ENCODE data around the gene SUN5.

Gene SUN5

DNA sequence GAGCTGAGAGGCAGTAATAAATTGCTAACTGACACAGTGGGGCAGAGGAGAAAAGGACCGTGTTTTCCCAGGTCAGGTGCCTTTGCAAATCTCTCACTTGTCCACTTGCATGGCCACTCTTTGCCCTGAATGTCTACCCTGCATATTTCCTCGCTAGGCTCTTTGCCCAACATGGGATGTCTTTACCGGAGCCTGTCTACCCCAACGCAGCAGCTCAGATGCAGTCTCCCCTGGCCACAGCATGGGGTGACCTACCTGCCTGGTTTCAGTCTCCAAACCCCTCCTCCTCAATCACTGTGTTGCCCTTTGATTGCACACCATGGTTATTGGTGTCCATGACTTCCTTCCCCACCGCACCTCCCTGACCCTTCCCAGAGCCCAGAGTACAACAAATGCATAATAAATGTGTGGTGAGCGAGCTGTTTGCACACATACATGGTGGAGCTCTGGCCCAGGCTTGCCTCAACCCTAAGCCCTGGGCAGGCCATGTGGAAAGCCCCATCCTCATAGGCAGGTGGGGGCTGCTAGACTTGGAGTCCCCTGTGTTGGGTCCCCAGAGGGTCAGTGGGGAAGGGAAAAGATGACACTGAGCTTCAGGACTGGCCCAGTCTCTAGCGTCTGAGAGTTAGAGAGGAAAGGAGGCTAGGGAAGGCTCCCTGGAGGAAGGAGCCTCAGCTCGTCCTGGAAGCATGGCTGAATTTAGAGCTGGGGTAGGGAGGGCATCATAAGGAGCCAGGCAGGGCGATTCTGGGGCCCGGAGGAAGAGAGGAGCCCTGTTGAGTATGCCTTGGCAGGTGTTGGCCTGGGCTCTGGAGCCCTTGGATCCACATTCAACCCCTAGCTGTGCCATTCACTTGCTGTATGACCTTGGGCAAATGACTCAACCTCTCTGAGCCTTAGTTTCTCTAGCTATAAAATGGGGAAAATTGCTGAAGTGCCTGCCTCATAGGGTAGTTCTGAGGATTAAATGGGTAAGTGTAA lies 22.8 kb upstream of the SUN5 start:
- DNase-seq, result no peak

- DNase-seq, result no peak
Observed at GRCh38 chr20:33026072-33026778, 22.0 kb upstream of the SUN5 start.

GRCh38 chr20:33025318-33025876 lies 21.2 kb upstream of the SUN5 start:
- no peak for DNase-seq

- no peak for DNase-seq
Observed at GRCh38 chr20:33024609-33025317, 20.5 kb upstream of the SUN5 start.

- no peak for DNase-seq
Observed at GRCh38 chr20:33024243-33024560, 20.0 kb upstream of the SUN5 start.

GRCh38 chr20:33023439-33024242 lies 19.4 kb upstream of the SUN5 start:
- no peak for DNase-seq

GRCh38 chr20:33022694-33023438 lies 18.6 kb upstream of the SUN5 start:
- no peak for DNase-seq

GRCh38 chr20:33022289-33022688 lies 18.1 kb upstream of the SUN5 start:
- DNase-seq, result no peak

DNA sequence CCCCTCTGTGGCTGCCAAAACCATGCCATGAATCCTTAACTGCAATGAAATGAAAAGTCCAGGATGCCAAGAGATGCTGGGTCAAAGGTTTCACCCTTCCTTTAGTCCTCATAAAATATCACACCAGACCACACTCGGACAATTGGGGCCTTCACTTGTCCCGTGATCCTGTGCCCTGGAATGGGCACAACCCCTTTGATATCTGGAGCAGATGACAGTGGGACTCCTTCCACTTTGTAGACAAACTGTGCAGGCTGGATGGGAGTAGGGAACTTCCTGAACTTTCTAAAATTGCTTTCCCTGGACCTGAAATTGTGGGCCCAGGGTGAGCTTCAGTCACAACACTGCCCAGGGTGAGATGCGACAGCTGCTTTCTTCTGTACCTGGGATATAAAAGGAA lies 17.6 kb upstream of the SUN5 start:
- no peak for DNase-seq

DNA sequence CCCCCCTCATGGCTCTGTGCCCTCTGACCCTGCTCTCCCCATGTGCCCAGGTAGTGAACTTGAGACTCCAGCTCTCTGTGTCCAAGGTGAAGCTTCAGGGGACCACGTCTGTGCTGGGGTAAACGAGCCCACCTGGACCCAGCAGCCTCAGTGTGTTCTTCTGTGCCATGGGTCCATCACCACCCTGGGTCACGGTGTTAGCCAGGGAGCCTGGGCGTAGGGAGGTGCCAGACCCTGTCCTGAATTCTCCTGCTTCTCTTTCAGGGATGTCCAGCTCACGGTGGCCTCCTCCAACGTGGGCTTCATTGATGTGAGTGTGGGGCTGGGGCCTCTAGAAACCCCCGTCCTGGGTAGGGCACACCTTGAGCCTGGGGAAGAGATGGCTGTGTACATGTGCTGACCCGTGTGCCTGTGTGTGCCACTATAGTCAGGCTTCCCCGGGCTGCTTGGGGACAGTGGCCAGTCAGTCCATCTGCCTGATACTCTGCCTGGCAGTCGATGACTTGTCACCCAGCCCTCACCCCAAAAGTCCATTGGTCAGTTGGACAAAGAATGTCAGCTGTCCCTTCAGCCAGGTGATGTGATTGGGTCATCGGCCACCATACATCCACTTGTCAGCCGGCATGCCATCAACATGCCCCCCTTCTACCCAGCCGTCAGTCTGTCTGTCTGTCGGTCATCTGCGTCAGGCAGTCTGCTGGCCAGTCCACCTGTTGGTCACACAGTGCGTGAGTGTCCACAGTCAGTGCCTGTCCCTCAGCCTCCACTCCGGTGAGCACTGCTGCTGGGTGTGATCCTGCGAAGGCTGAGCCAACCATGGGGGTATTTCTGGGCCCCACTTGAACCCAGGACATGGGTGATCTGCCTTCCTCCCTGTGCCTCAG lies 16.3 kb upstream of the SUN5 start:
- no peak for DNase-seq

GRCh38 chr20:33019465-33020277 lies 15.4 kb upstream of the SUN5 start:
- no peak for DNase-seq

GRCh38 chr20:33018169-33018931 lies 14.1 kb upstream of the SUN5 start:
- no peak for DNase-seq

DNA sequence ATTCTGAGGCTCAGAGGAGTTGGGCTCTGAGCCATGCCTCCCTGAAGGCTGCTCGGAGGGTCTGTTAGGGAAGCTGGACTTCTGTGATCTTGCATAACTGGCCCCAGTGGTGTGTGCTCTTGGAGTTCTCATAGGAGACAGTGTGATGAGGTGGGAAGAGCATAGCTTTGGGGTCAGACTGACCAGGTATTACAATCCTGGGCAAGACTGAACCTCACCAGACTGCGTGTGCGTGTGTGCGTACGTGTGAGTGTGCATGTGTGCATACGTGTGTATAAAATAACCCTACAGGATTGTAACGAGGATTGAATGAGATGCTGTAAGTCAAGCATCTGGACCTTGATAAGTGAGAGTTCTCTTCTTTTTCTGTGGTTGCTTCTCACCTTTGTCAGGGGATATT lies 13.3 kb upstream of the SUN5 start:
- DNase-seq, result no peak

DNA sequence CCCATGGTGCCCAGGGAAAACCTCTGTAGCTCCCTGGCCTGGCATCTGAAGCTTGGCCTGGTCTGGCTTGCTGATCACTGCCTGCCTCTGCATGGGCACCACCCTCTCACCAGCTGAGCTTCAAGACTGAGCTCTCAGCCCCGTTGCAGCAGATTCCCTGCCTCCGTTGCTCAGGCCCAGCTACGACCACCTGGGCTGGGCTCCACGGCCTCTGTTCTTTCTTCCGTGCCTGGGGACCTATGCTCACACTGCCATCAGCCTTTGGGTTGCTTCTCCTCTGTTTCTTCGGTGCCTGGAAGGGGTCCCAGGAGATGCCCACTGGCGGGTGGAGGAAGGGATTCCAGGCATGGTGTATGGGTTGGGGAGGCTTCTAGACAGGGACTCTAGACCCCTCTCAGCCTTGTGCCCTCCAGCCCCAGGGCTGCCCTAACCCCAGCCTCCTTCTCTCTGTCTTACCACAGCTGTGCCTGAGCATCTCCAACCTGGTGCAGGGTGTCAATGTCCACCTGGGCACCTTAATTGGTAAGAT lies 12.4 kb upstream of the SUN5 start:
- no peak for DNase-seq

DNA sequence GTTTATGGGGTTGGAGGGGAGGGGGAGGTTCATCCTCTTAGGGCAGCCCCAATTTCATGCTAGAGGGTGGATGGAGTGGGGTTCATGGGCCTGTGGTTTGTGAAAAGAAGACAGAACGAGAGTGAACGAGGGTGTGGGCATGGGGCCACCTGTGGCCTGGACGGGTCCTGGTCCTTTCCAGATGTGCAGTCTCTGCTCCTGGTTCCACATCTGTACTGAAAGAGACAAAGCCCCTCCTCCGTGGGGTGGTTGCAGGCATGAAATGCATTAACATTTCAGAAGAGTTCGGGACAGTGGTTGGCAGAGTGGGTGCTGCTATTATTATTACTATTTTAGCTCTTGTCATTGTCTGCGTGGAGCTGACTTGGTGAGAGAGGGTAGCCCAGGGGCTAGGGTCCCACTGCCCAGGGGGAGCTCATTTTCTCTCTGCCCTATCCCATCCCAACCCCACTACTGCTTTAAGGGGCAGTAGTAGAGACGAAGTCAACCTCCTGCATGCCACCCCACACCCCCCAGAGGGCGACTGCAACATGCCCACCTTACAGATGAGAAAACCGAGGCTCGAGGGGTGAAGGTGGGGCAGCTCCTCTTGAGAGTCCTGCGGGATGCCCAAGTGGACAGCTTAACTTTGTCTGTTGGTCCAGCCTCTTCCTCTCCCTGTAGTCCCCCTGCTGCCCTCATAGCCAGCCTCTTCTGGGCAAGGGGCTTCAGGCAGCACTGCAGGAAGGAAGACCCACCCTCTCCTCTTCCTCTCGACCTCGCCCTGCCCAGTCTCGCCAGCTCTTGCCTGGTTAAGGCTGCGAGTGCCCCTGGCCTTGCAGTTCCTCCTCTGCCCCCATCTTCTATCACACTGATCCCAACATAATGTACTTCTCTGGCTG lies 11.7 kb upstream of the SUN5 start:
- no peak for DNase-seq

GRCh38 chr20:33015114-33015484 lies 10.9 kb upstream of the SUN5 start:
- DNase-seq, result no peak

GRCh38 chr20:33014336-33015113 lies 10.3 kb upstream of the SUN5 start:
- no peak for DNase-seq

Measured in NCI-H1048 (cell line).